Thoracic aorta (tissue), 2 donors: ENCODE results near the gene UBAC2. TPM values are rescaled to one million over a fixed set of nuclear protein-coding genes. Genes with fewer than 3 reads are reported as not detected.
"Not testable (repeated sequence)": the region's sequence is repeated elsewhere in the genome, so short reads cannot be mapped to it uniquely, and the experiment has no call there.

Experiments used
- ATAC-seq: fragments of 150-250 bp; one replicate; pipeline ENCODE4 v1.8.0; 2017; ENCODE audit warnings: low read depth; ENCODE audit not compliant: insufficient number of reproducible peaks, low FRiP score
- DNase-seq: peaks from one replicate; pipeline ENCODE4 v3.0.0-alpha.2; 2020; ENCODE audit warnings: low spot score
- H3K27ac ChIP-seq, 2 donors: fragments of 200-600 bp; sonication (generic); 1 replicate in 1 of 2; 2 replicates in 1 of 2; pipeline ENCODE4 v1.5.1; 2016; ENCODE audit warnings: mild to moderate bottlenecking in 2 of 2, moderate library complexity in 2 of 2
- H3K27me3 ChIP-seq: fragments of 200-600 bp; sonication (generic); replicated peaks from 2 replicates; pipeline ENCODE4 v1.6.0; 2016; ENCODE audit warnings: mild to moderate bottlenecking; ENCODE audit not compliant: insufficient read depth
- H3K36me3 ChIP-seq: fragments of 200-600 bp; sonication (generic); one replicate; pipeline ENCODE4 v1.5.1; 2016
- H3K4me1 ChIP-seq, 2 donors: fragments of 200-600 bp; sonication (generic); 1 replicate in 1 of 2; 2 replicates in 1 of 2; pipeline versions ENCODE4 v1.5.1 to v1.6.0; 2016; ENCODE audit warnings: low read depth in 2 of 2, mild to moderate bottlenecking in 1 of 2; ENCODE audit not compliant: control insufficient read depth in 1 of 2
- H3K4me3 ChIP-seq: fragments of 200-600 bp; sonication (generic); 2 replicates; pipeline ENCODE4 v1.5.1; 2016; ENCODE audit warnings: mild to moderate bottlenecking
- H3K9me3 ChIP-seq: fragments of 200-600 bp; sonication (generic); 2 replicates; pipeline ENCODE4 v1.5.1; 2016
- CTCF ChIP-seq: fragments of 200-600 bp; sonication (generic); IDR thresholded peaks from one replicate; pipeline ENCODE4 v1.5.1; 2019; ENCODE audit warnings: antibody characterized with exemption
- total RNA-seq, 2 donors: library from RNA; depleted of rRNA; stranded (reverse); fragments of >200 nt; gene quantifications; one replicate each; pipeline versions ENCODE4 v1.1.0 to v1.2.3, GENCODE V29; 2016

The UBAC2 gene
- total RNA-seq, 2 donors from 2014 or later = 41.3 to 49.7 TPM

GRCh38 chr13:99385940-99386339 is 185.3 kb downstream of the UBAC2 start:
- Histone ChIP-seq H3K36me3 (no peaks in the 10 kb centered on the region), H3K4me3 (no peak overlapping the region), H3K27me3 (no peaks in the 10 kb centered on the region), H3K27ac (no peak overlapping the region), H3K4me1 (no peaks in the 10 kb centered on the region), H3K9me3 (no peaks in the 10 kb centered on the region)
- no peak for ATAC-seq
- TF ChIP-seq CTCF = no peak
- no peak for DNase-seq

- Histone ChIP-seq H3K36me3 (no peaks in the 10 kb centered on the region), H3K9me3 (no peaks in the 10 kb centered on the region), H3K4me3 (no peak overlapping the region), H3K27me3 (no peaks in the 10 kb centered on the region), H3K27ac (no peak overlapping the region), H3K4me1 (no peaks in the 10 kb centered on the region)
- TF ChIP-seq CTCF = no peak
- DNase-seq = no peak
- no peak for ATAC-seq
These were observed 185.8 kb downstream of the UBAC2 start for GRCh38 chr13:99386495-99386894.

- Histone ChIP-seq H3K4me3 (no peak overlapping the region), H3K27me3 (no peaks in the 10 kb centered on the region), H3K27ac (no peak overlapping the region), H3K4me1 (no peaks in the 10 kb centered on the region), H3K36me3 (no peaks in the 10 kb centered on the region), H3K9me3 (no peaks in the 10 kb centered on the region)
- ATAC-seq (peak; percentile 19), DNase-seq (no peak)
- TF ChIP-seq CTCF = peak; percentile 26
These were observed 186.5 kb downstream of the UBAC2 start for GRCh38 chr13:99386911-99387788.

GRCh38 chr13:99388334-99388923 is 187.8 kb downstream of the UBAC2 start:
- Histone ChIP-seq H3K4me3 (no peak overlapping the region), H3K27ac (no peak overlapping the region), H3K36me3 (no peaks in the 10 kb centered on the region), H3K9me3 (no peaks in the 10 kb centered on the region), H3K27me3 (no peaks in the 10 kb centered on the region), H3K4me1 (no peaks in the 10 kb centered on the region)
- no peak for ATAC-seq
- DNase-seq = no peak
- TF ChIP-seq CTCF = no peak

GRCh38 chr13:99389094-99389493 is 188.4 kb downstream of the UBAC2 start:
- DNase-seq = not testable (repeated sequence)

More at GRCh38 chr13:99389094-99389493, 188.4 kb downstream of the UBAC2 start:
- H3K9me3 ChIP-seq, H3K36me3 ChIP-seq, ATAC-seq, H3K27ac ChIP-seq, H3K4me3 ChIP-seq, H3K27me3 ChIP-seq, H3K4me1 ChIP-seq: not testable (repeated sequence)
